Subcutaneous abdominal adipose tissue (tissue), 5 donors: ENCODE data around the gene TRAK2.
A peak's percentile ranks its signal among the peaks of the same experiment; 100 is the strongest.

Experiments used
- H3K27ac ChIP-seq: one replicate; pipeline ENCODE4 v1.7.0; 2013; ENCODE audit warnings: low read depth, mild to moderate bottlenecking, inconsistent platforms, low read length, moderate library complexity
- H3K27me3 ChIP-seq, 5 donors: one replicate each; pipeline ENCODE4 v1.7.0; 2013; ENCODE audit warnings: low read length in 5 of 5, inconsistent platforms in 1 of 5; ENCODE audit not compliant: control insufficient read depth in 5 of 5, insufficient read depth in 4 of 5
- H3K36me3 ChIP-seq, 5 donors: one replicate each; pipeline ENCODE4 v1.7.0; 2013; ENCODE audit warnings: low read length in 5 of 5; ENCODE audit not compliant: control insufficient read depth in 5 of 5, insufficient read depth in 5 of 5
- H3K4me1 ChIP-seq, 5 donors: one replicate each; pipeline ENCODE4 v1.7.0; 2013; ENCODE audit warnings: low read length in 5 of 5, mild to moderate bottlenecking in 3 of 5, moderate library complexity in 1 of 5; ENCODE audit not compliant: control insufficient read depth in 5 of 5, insufficient read depth in 5 of 5
- H3K4me3 ChIP-seq, 5 donors: one replicate each; pipeline ENCODE4 v1.7.0; 2013; ENCODE audit warnings: low read length in 5 of 5, low read depth in 1 of 5
- H3K9ac ChIP-seq, 5 donors: one replicate each; pipeline ENCODE4 v1.7.0; 2013; ENCODE audit warnings: low read length in 5 of 5, mild to moderate bottlenecking in 4 of 5, moderate library complexity in 3 of 5
- H3K9me3 ChIP-seq, 5 donors: one replicate each; pipeline ENCODE4 v1.7.0; 2013; ENCODE audit warnings: low read length in 5 of 5; ENCODE audit not compliant: control insufficient read depth in 5 of 5
- donor health status: healthy.
- donor health status: healthy.
- donor health status: healthy.
- donor health status: healthy.
- donor health status: healthy.

Gene TRAK2

GRCh38 chr2:201471732-201472393 lies 20.6 kb upstream of the TRAK2 start:
- no peak overlapping the region for H3K27ac ChIP-seq
- H3K9ac ChIP-seq = no peak overlapping the region
- H3K36me3 ChIP-seq = peaks cover 54 to 63% (median 60%) of the 10 kb centered on the region in 5 donors
- no peaks in the 10 kb centered on the region for H3K9me3 ChIP-seq
- H3K27me3 ChIP-seq = no peaks in the 10 kb centered on the region
- no peaks in the 10 kb centered on the region for H3K4me1 ChIP-seq
- no peak overlapping the region for H3K4me3 ChIP-seq

GRCh38 chr2:201470821-201471731 lies 19.8 kb upstream of the TRAK2 start:
- Histone ChIP-seq H3K36me3 (peaks cover 54 to 63% (median 60%) of the 10 kb centered on the region in 5 donors), H3K4me3 (no peak overlapping the region), H3K9me3 (no peaks in the 10 kb centered on the region), H3K4me1 (peaks cover 0 to 2% (median 0%) of the 10 kb centered on the region in 5 donors), H3K27ac (no peak overlapping the region), H3K9ac (no peak overlapping the region), H3K27me3 (no peaks in the 10 kb centered on the region)

GRCh38 chr2:201467666-201468065 lies 16.4 kb upstream of the TRAK2 start:
- no peaks in the 10 kb centered on the region for H3K9me3 ChIP-seq
- peaks cover 0 to 15% (median 12%) of the 10 kb centered on the region in 5 donors for H3K4me1 ChIP-seq
- H3K4me3 ChIP-seq = no peak overlapping the region
- H3K27me3 ChIP-seq = no peaks in the 10 kb centered on the region
- H3K9ac ChIP-seq = no peak overlapping the region
- H3K27ac ChIP-seq = no peak overlapping the region
- peaks cover 41 to 60% (median 53%) of the 10 kb centered on the region in 5 donors for H3K36me3 ChIP-seq

GRCh38 chr2:201466050-201466675 lies 14.9 kb upstream of the TRAK2 start:
- Histone ChIP-seq H3K27ac (no peak overlapping the region), H3K4me1 (peaks cover 0 to 15% (median 12%) of the 10 kb centered on the region in 5 donors), H3K4me3 (no peak overlapping the region), H3K27me3 (no peaks in the 10 kb centered on the region), H3K36me3 (peaks cover 39 to 53% (median 45%) of the 10 kb centered on the region in 5 donors), H3K9me3 (no peaks in the 10 kb centered on the region), H3K9ac (no peak overlapping the region)

DNA sequence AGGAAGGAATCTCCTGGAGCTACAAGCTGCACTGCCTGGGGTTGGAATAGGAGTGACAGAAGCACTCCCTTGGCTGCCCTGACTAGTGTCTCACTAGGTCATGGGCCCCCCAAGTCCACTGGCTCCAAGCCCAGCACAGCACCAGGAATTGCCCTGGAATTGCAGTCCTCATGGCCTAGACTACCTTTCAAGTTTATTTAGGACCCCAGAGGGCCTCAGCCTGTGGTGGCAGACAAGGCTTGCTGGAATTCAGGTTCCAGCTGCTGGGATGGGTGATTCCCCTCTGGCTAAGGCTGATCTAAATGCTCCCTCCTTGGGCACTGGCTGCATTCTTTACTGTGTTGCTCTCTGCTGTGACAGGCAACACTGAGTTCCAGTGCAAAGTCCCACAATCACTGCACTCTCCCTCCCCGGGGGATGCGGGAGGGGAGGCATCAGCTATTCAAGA lies 14.3 kb upstream of the TRAK2 start:
- H3K4me3 ChIP-seq = peak overlapping the region in 1 of 5 donors; percentile 7

DNA sequence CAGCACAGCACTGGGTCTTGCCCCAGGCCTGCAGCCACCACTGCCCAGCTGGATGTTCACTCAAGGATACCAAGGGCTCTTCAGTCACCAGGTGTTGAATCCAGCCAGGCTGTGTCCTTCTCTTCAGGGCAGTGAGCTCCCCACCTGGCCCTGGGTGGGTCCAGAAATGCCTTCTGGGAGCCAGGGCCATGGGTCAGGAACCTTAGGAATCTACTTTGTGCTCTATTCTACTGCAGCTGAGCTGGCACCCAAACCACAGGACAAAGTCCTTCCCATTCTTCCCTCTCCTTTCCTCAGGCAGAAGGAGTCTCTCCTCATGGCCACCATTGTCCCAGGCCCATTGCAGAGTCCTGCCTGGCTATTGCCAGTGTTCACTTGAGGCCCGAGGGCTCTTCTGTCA lies 13.3 kb upstream of the TRAK2 start:
- Histone ChIP-seq H3K9ac (no peak overlapping the region), H3K4me3 (no peak overlapping the region), H3K27ac (no peak overlapping the region), H3K9me3 (no peaks in the 10 kb centered on the region), H3K4me1 (peaks cover 0 to 15% (median 12%) of the 10 kb centered on the region in 5 donors), H3K27me3 (no peaks in the 10 kb centered on the region), H3K36me3 (peaks cover 34 to 51% (median 42%) of the 10 kb centered on the region in 5 donors)

More for the DNA sequence above, 14.3 kb upstream of the TRAK2 start:
- H3K4me1 ChIP-seq = peaks cover 0 to 15% (median 12%) of the 10 kb centered on the region in 5 donors
- no peaks in the 10 kb centered on the region for H3K27me3 ChIP-seq
- peaks cover 33 to 52% (median 44%) of the 10 kb centered on the region in 5 donors for H3K36me3 ChIP-seq
- H3K9me3 ChIP-seq = no peaks in the 10 kb centered on the region
- no peak overlapping the region for H3K9ac ChIP-seq
- H3K27ac ChIP-seq = no peak overlapping the region

- H3K27ac ChIP-seq = no peak overlapping the region
- H3K4me1 ChIP-seq = peaks cover 0 to 9% (median 7%) of the 10 kb centered on the region in 5 donors
- no peak overlapping the region for H3K4me3 ChIP-seq
- H3K9me3 ChIP-seq = no peaks in the 10 kb centered on the region
- H3K27me3 ChIP-seq = no peaks in the 10 kb centered on the region
- peaks cover 31 to 49% (median 44%) of the 10 kb centered on the region in 5 donors for H3K36me3 ChIP-seq
- H3K9ac ChIP-seq = no peak overlapping the region
Observed at GRCh38 chr2:201460532-201460931, 9.3 kb upstream of the TRAK2 start.

GRCh38 chr2:201458381-201458780 lies 7.1 kb upstream of the TRAK2 start:
- Histone ChIP-seq H3K27ac (no peak overlapping the region), H3K4me3 (no peak overlapping the region), H3K9me3 (no peaks in the 10 kb centered on the region), H3K9ac (no peak overlapping the region), H3K27me3 (no peaks in the 10 kb centered on the region), H3K4me1 (peaks cover 0 to 6% (median 4%) of the 10 kb centered on the region in 5 donors), H3K36me3 (peaks cover 18 to 37% (median 30%) of the 10 kb centered on the region in 5 donors)

DNA sequence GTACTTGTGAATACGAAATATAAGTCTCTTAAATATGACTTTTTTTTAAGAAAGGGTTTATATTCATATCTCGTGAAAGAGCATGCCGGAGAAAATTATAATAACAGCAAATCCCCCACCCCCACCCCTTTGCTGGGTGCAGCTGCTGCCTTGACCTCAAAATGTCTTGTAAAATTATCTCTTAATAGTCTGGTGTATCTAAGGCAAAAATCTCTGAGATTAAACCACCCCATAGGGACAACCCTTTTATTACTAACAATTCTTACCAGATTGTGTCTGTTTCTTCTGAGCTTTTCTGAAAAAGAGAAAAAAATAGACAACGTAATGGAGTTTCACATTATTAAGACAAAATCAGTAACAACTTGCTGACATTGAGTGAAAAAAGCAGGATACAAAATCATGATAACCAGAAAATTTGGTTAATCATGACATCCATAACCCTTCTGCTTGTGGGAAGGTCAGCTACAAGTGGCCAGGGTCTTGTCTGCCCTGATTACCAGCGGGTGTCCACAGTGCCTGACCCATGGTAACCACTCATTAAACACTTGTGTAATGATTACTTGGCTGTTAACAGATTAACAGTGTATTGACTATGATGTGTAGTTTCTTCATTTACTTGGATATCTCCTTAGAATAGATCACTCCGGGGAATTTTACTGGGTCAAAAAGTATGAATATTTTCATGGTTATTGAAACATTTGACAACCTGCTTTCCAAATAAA lies 1.8 kb upstream of the TRAK2 start:
- H3K4me3 ChIP-seq = peak overlapping the region in 3 of 5 donors; percentile 80 to 90 (median 89)
- H3K27ac ChIP-seq = peak overlapping the region; percentile 86
- H3K27me3 ChIP-seq = no peaks in the 10 kb centered on the region
- peaks cover 0 to 34% (median 26%) of the 10 kb centered on the region in 5 donors for H3K4me1 ChIP-seq
- H3K9me3 ChIP-seq = no peaks in the 10 kb centered on the region
- H3K36me3 ChIP-seq = peaks cover 0 to 6% (median 0%) of the 10 kb centered on the region in 5 donors
- peak overlapping the region in 3 of 5 donors; percentile 23 to 77 (median 37) for H3K9ac ChIP-seq
